HEK293 (cell line): ENCODE data around the gene WWOX.

Source experiments
- EGR2 ChIP-seq: fragments of 450-650 bp; formaldehyde crosslinking; IDR thresholded peaks from 2 replicates; pipeline ENCODE4 v1.5.1; 2016; ENCODE audit warnings: low read depth, missing biosample characterization, missing genetic modification characterization
- KLF16 ChIP-seq: fragments of 450-650 bp; formaldehyde crosslinking; IDR thresholded peaks from 2 replicates; pipeline ENCODE4 v1.5.1; 2017; ENCODE audit warnings: missing biosample characterization, missing genetic modification characterization
- PATZ1 ChIP-seq: fragments of 450-650 bp; formaldehyde crosslinking; IDR thresholded peaks from 2 replicates; pipeline ENCODE4 v1.5.1; 2016; ENCODE audit warnings: missing biosample characterization, missing genetic modification characterization
- REST ChIP-seq: fragments of 450-650 bp; formaldehyde crosslinking; IDR thresholded peaks from 2 replicates; pipeline ENCODE4 v1.5.1; 2016; ENCODE audit warnings: missing biosample characterization, missing genetic modification characterization
- TCF7L2 ChIP-seq: IDR thresholded peaks from 2 replicates; pipeline ENCODE4 v1.6.1; 2011; ENCODE audit warnings: low read depth, mild to moderate bottlenecking, inconsistent platforms, low read length, moderate library complexity, borderline replicate concordance
- ZNF121 ChIP-seq: fragments of 450-650 bp; formaldehyde crosslinking; IDR thresholded peaks from 2 replicates; pipeline ENCODE4 v1.5.1; 2016; ENCODE audit warnings: missing biosample characterization, missing genetic modification characterization
- TF ChIP-seq, protein P1 (sequence below): fragments of 450-650 bp; formaldehyde crosslinking; IDR thresholded peaks from 2 replicates; pipeline ENCODE4 v1.5.1; 2016; ENCODE audit warnings: missing biosample characterization, missing genetic modification characterization

- TF ChIP-seq, protein P1, sequence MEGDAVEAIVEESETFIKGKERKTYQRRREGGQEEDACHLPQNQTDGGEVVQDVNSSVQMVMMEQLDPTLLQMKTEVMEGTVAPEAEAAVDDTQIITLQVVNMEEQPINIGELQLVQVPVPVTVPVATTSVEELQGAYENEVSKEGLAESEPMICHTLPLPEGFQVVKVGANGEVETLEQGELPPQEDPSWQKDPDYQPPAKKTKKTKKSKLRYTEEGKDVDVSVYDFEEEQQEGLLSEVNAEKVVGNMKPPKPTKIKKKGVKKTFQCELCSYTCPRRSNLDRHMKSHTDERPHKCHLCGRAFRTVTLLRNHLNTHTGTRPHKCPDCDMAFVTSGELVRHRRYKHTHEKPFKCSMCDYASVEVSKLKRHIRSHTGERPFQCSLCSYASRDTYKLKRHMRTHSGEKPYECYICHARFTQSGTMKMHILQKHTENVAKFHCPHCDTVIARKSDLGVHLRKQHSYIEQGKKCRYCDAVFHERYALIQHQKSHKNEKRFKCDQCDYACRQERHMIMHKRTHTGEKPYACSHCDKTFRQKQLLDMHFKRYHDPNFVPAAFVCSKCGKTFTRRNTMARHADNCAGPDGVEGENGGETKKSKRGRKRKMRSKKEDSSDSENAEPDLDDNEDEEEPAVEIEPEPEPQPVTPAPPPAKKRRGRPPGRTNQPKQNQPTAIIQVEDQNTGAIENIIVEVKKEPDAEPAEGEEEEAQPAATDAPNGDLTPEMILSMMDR (tag by site-specific recombination): no peak
- TF ChIP-seq PATZ1 (no peak), EGR2 (tag by site-specific recombination) (no peak), REST (tag by site-specific recombination) (no peak), KLF16 (tag by site-specific recombination) (no peak), ZNF121 (tag by site-specific recombination) (no peak), TCF7L2 (no peak)
Measured at GRCh38 chr16:78127130-78127529, 27.7 kb downstream of the WWOX start.
